Measurements from ENCODE around the gene TRAPPC12.

The TRAPPC12 gene

GRCh38 chr2:3421580-3421979 lies 42.1 kb downstream of the TRAPPC12 start:
- Histone ChIP-seq H3K4me1 (ENCODE audit: control insufficient read depth, insufficient read depth, low read length) (no peaks in the 10 kb centered on the region), H3K4me3 (ENCODE audit: insufficient read depth, low read depth, low read length) (no peak overlapping the region), H3K27ac (ENCODE audit: insufficient read depth, low read depth, low read length, poor library complexity, severe bottlenecking) (no peak overlapping the region), H3K36me3 (ENCODE audit: control insufficient read depth, insufficient read depth, low read length) (peaks cover 11% of the 10 kb centered on the region), H3K27me3 (ENCODE audit: control insufficient read depth, insufficient read depth, low read length, poor library complexity, severe bottlenecking) (no peaks in the 10 kb centered on the region), H3K9me3 (ENCODE audit: control insufficient read depth, low read length) (no peaks in the 10 kb centered on the region)
- WGBS, 2 experiments: 95 to 96% methylated on average over 19 of the region's 19 CpGs

- Histone ChIP-seq H3K4me3 (ENCODE audit: insufficient read depth, low read depth, low read length) (no peak overlapping the region), H3K9me3 (ENCODE audit: control insufficient read depth, low read length) (no peaks in the 10 kb centered on the region), H3K27me3 (ENCODE audit: control insufficient read depth, insufficient read depth, low read length, poor library complexity, severe bottlenecking) (no peaks in the 10 kb centered on the region), H3K27ac (ENCODE audit: insufficient read depth, low read depth, low read length, poor library complexity, severe bottlenecking) (no peak overlapping the region), H3K4me1 (ENCODE audit: control insufficient read depth, insufficient read depth, low read length) (no peaks in the 10 kb centered on the region), H3K36me3 (ENCODE audit: control insufficient read depth, insufficient read depth, low read length) (peaks cover 11% of the 10 kb centered on the region)
- 94% methylated on average over 16 of the region's 16 CpGs for WGBS, 2 experiments
Observed at GRCh38 chr2:3422161-3422779, 42.8 kb downstream of the TRAPPC12 start.

GRCh38 chr2:3423492-3424170 lies 44.1 kb downstream of the TRAPPC12 start:
- Histone ChIP-seq H3K27ac (ENCODE audit: insufficient read depth, low read depth, low read length, poor library complexity, severe bottlenecking) (no peak overlapping the region), H3K36me3 (ENCODE audit: control insufficient read depth, insufficient read depth, low read length) (peaks cover 11% of the 10 kb centered on the region), H3K27me3 (ENCODE audit: control insufficient read depth, insufficient read depth, low read length, poor library complexity, severe bottlenecking) (no peaks in the 10 kb centered on the region), H3K9me3 (ENCODE audit: control insufficient read depth, low read length) (no peaks in the 10 kb centered on the region), H3K4me1 (ENCODE audit: control insufficient read depth, insufficient read depth, low read length) (no peaks in the 10 kb centered on the region), H3K4me3 (ENCODE audit: insufficient read depth, low read depth, low read length) (no peak overlapping the region)
- 67% methylated on average over 19 of the region's 19 CpGs for WGBS, 2 experiments

- Histone ChIP-seq H3K27me3 (ENCODE audit: control insufficient read depth, insufficient read depth, low read length, poor library complexity, severe bottlenecking) (no peaks in the 10 kb centered on the region), H3K4me1 (ENCODE audit: control insufficient read depth, insufficient read depth, low read length) (no peaks in the 10 kb centered on the region), H3K27ac (ENCODE audit: insufficient read depth, low read depth, low read length, poor library complexity, severe bottlenecking) (no peak overlapping the region), H3K9me3 (ENCODE audit: control insufficient read depth, low read length) (no peaks in the 10 kb centered on the region), H3K36me3 (ENCODE audit: control insufficient read depth, insufficient read depth, low read length) (peaks cover 11% of the 10 kb centered on the region), H3K4me3 (ENCODE audit: insufficient read depth, low read depth, low read length) (no peak overlapping the region)
- 96% methylated on average over 8 of the region's 9 CpGs for WGBS, 2 experiments
Observed at GRCh38 chr2:3424171-3424795, 44.8 kb downstream of the TRAPPC12 start.

GRCh38 chr2:3426615-3427014 lies 47.1 kb downstream of the TRAPPC12 start:
- Histone ChIP-seq H3K27ac (ENCODE audit: insufficient read depth, low read depth, low read length, poor library complexity, severe bottlenecking) (no peak overlapping the region), H3K36me3 (ENCODE audit: control insufficient read depth, insufficient read depth, low read length) (peaks cover 11% of the 10 kb centered on the region), H3K9me3 (ENCODE audit: control insufficient read depth, low read length) (no peaks in the 10 kb centered on the region), H3K4me1 (ENCODE audit: control insufficient read depth, insufficient read depth, low read length) (no peaks in the 10 kb centered on the region), H3K4me3 (ENCODE audit: insufficient read depth, low read depth, low read length) (no peak overlapping the region), H3K27me3 (ENCODE audit: control insufficient read depth, insufficient read depth, low read length, poor library complexity, severe bottlenecking) (no peaks in the 10 kb centered on the region)
- WGBS, 2 experiments: 96% methylated on average over 14 of the region's 14 CpGs

- Histone ChIP-seq H3K4me3 (ENCODE audit: insufficient read depth, low read depth, low read length) (no peak overlapping the region), H3K27ac (ENCODE audit: insufficient read depth, low read depth, low read length, poor library complexity, severe bottlenecking) (no peak overlapping the region), H3K4me1 (ENCODE audit: control insufficient read depth, insufficient read depth, low read length) (no peaks in the 10 kb centered on the region), H3K36me3 (ENCODE audit: control insufficient read depth, insufficient read depth, low read length) (peaks cover 11% of the 10 kb centered on the region), H3K27me3 (ENCODE audit: control insufficient read depth, insufficient read depth, low read length, poor library complexity, severe bottlenecking) (no peaks in the 10 kb centered on the region), H3K9me3 (ENCODE audit: control insufficient read depth, low read length) (no peaks in the 10 kb centered on the region)
- WGBS, 2 experiments: 92 to 94% methylated on average over 6 of the region's 6 CpGs
Observed at GRCh38 chr2:3427272-3427671, 47.8 kb downstream of the TRAPPC12 start.

GRCh38 chr2:3428577-3428976 lies 49.1 kb downstream of the TRAPPC12 start:
- WGBS, 2 experiments: 92 to 95% methylated on average over 10 of the region's 10 CpGs
- H3K27me3 ChIP-seq (ENCODE audit: control insufficient read depth, insufficient read depth, low read length, poor library complexity, severe bottlenecking): no peaks in the 10 kb centered on the region

GRCh38 chr2:3429066-3429610 lies 49.6 kb downstream of the TRAPPC12 start:
- Histone ChIP-seq H3K9me3 (ENCODE audit: control insufficient read depth, low read length) (no peaks in the 10 kb centered on the region), H3K27me3 (ENCODE audit: control insufficient read depth, insufficient read depth, low read length, poor library complexity, severe bottlenecking) (no peaks in the 10 kb centered on the region), H3K36me3 (ENCODE audit: control insufficient read depth, insufficient read depth, low read length) (peaks cover 11% of the 10 kb centered on the region), H3K4me1 (ENCODE audit: control insufficient read depth, insufficient read depth, low read length) (no peaks in the 10 kb centered on the region), H3K4me3 (ENCODE audit: insufficient read depth, low read depth, low read length) (no peak overlapping the region), H3K27ac (ENCODE audit: insufficient read depth, low read depth, low read length, poor library complexity, severe bottlenecking) (no peak overlapping the region)
- WGBS, 2 experiments: 94 to 96% methylated on average over 6 of the region's 6 CpGs

More at GRCh38 chr2:3428577-3428976, 49.1 kb downstream of the TRAPPC12 start:
- peaks cover 11% of the 10 kb centered on the region for H3K36me3 ChIP-seq (ENCODE audit: control insufficient read depth, insufficient read depth, low read length)
- H3K9me3 ChIP-seq (ENCODE audit: control insufficient read depth, low read length): no peaks in the 10 kb centered on the region
- H3K4me3 ChIP-seq (ENCODE audit: insufficient read depth, low read depth, low read length): no peak overlapping the region
- H3K4me1 ChIP-seq (ENCODE audit: control insufficient read depth, insufficient read depth, low read length): no peaks in the 10 kb centered on the region
- no peak overlapping the region for H3K27ac ChIP-seq (ENCODE audit: insufficient read depth, low read depth, low read length, poor library complexity, severe bottlenecking)

GRCh38 chr2:3430172-3430571 lies 50.7 kb downstream of the TRAPPC12 start:
- H3K27ac ChIP-seq (ENCODE audit: insufficient read depth, low read depth, low read length, poor library complexity, severe bottlenecking): no peak overlapping the region
- H3K36me3 ChIP-seq (ENCODE audit: control insufficient read depth, insufficient read depth, low read length): peaks cover 6% of the 10 kb centered on the region
- WGBS, 2 experiments: 93 to 98% methylated on average over 6 of the region's 6 CpGs
- H3K4me3 ChIP-seq (ENCODE audit: insufficient read depth, low read depth, low read length): no peak overlapping the region
- H3K9me3 ChIP-seq (ENCODE audit: control insufficient read depth, low read length): no peaks in the 10 kb centered on the region
- H3K27me3 ChIP-seq (ENCODE audit: control insufficient read depth, insufficient read depth, low read length, poor library complexity, severe bottlenecking): no peaks in the 10 kb centered on the region
- no peaks in the 10 kb centered on the region for H3K4me1 ChIP-seq (ENCODE audit: control insufficient read depth, insufficient read depth, low read length)

GRCh38 chr2:3430740-3431490 lies 51.4 kb downstream of the TRAPPC12 start:
- Histone ChIP-seq H3K4me3 (ENCODE audit: insufficient read depth, low read depth, low read length) (no peak overlapping the region), H3K4me1 (ENCODE audit: control insufficient read depth, insufficient read depth, low read length) (no peaks in the 10 kb centered on the region), H3K27me3 (ENCODE audit: control insufficient read depth, insufficient read depth, low read length, poor library complexity, severe bottlenecking) (no peaks in the 10 kb centered on the region), H3K9me3 (ENCODE audit: control insufficient read depth, low read length) (no peaks in the 10 kb centered on the region), H3K27ac (ENCODE audit: insufficient read depth, low read depth, low read length, poor library complexity, severe bottlenecking) (no peak overlapping the region), H3K36me3 (ENCODE audit: control insufficient read depth, insufficient read depth, low read length) (peaks cover 6% of the 10 kb centered on the region)
- 95 to 96% methylated on average over 20 of the region's 20 CpGs for WGBS, 2 experiments
